HepG2 (cell line): ENCODE results near the gene ATM. TPM values are rescaled to one million over a fixed set of nuclear protein-coding genes. Genes with fewer than 3 reads are reported as not detected.

ENCODE experiments used
- ATAC-seq: fragments of 200-7000 bp; cut with Tn5 transposase; 3 replicates; pipeline ENCODE4 v1.9.1; 2020; ENCODE audit warnings: mild to moderate bottlenecking, moderate library complexity
- BruUV-seq: library from RNA; stranded (reverse); fragments of 400-500 nt; replicated peaks from 2 replicates; lab custom pipeline; 2021; lab: Mats Ljungman, UMichigan
- CTCF ChIA-PET: fragments of 300-600 bp; formaldehyde crosslinking; extraction: SDS; loops from one replicate; lab custom pipeline; 2021; ENCODE audit warnings: low total read pairs, inconsistent platforms, low intra/inter-chr PET ratio; lab: Yijun Ruan, JAX
- POLR2A ChIA-PET: fragments of 350-600 bp; sonication (Branson Sonifier 250); formaldehyde crosslinking; loops from one replicate; lab custom pipeline; 2020; ENCODE audit warnings: antibody characterized with exemption, inconsistent platforms; lab: Yijun Ruan, JAX
- DNase-seq: peaks from one replicate; pipeline ENCODE4 v3.0.0-alpha.2; 2015; ENCODE audit warnings: low spot score
- FAIRE-seq: peaks from 3 replicates; lab custom pipeline; 2011; peaks lifted over from hg19 to GRCh38; lab: Jason Lieb, UNC
- H2AFZ ChIP-seq: one replicate; pipeline ENCODE4 v1.6.1; 2011; ENCODE audit warnings: low read length, inconsistent platforms
- H3K27ac ChIP-seq: fragments of 300-600 bp; 3 replicates; pipeline ENCODE4 v1.8.0; 2011; ENCODE audit warnings: mixed run types, mild to moderate bottlenecking, mixed read lengths, low read length, inconsistent platforms; ENCODE audit not compliant: insufficient read depth; ENCODE audit errors: extremely low read length
- H3K27me3 ChIP-seq, 2 experiments: fragments of 200-600 bp in 1 of 2; 2 replicates in 1 of 2; 3 replicates in 1 of 2; pipeline versions ENCODE4 v1.6.0 to v1.8.0; 2011; ENCODE audit warnings: low read length in 2 of 2, mild to moderate bottlenecking in 2 of 2, moderate library complexity in 2 of 2, inconsistent platforms in 1 of 2; ENCODE audit not compliant: insufficient read depth in 2 of 2, control insufficient read depth in 1 of 2
- H3K36me3 ChIP-seq, 2 experiments: fragments of 200-600 bp in 1 of 2; replicated peaks in 1 of 2; 2 replicates in 1 of 2; 3 replicates in 1 of 2; pipeline versions ENCODE4 v1.5.1 to v1.8.0; 2011; ENCODE audit warnings: low read length in 2 of 2, inconsistent platforms in 1 of 2; ENCODE audit not compliant: insufficient read depth in 2 of 2, control insufficient read depth in 1 of 2
- H3K4me1 ChIP-seq: 2 replicates; pipeline ENCODE4 v1.5.1; 2012; ENCODE audit warnings: low read length, inconsistent platforms; ENCODE audit not compliant: insufficient read depth
- H3K4me2 ChIP-seq: 2 replicates; pipeline ENCODE4 v1.6.0; 2011; ENCODE audit warnings: low read depth, low read length, inconsistent platforms
- H3K4me3 ChIP-seq, 3 experiments: fragments of 200-600 bp in 1 of 3; sonication (generic), shearing (Covaris generic) in 1 of 3; replicated peaks in 1 of 3; 2 replicates each; pipeline ENCODE4 v1.5.1; 2011 to 2016; ENCODE audit warnings: low read length in 3 of 3, inconsistent platforms in 2 of 3, low read depth in 2 of 3, mild to moderate bottlenecking in 2 of 3, control low read depth in 1 of 3, mixed read lengths in 1 of 3; ENCODE audit not compliant: insufficient read depth in 1 of 3
- H3K79me2 ChIP-seq: one replicate; pipeline ENCODE4 v1.6.1; 2011; ENCODE audit warnings: low read length, inconsistent platforms; ENCODE audit not compliant: insufficient read depth
- H3K9ac ChIP-seq: 2 replicates; pipeline ENCODE4 v1.6.0; 2011; ENCODE audit warnings: mild to moderate bottlenecking, low read depth, low read length, inconsistent platforms; ENCODE audit not compliant: insufficient read depth
- H3K9me3 ChIP-seq: 2 replicates; pipeline ENCODE4 v1.5.1; 2012; ENCODE audit warnings: mild to moderate bottlenecking, low read length
- H4K20me1 ChIP-seq: 2 replicates; pipeline ENCODE4 v1.6.0; 2011; ENCODE audit warnings: inconsistent platforms, mild to moderate bottlenecking, low read length, moderate library complexity; ENCODE audit not compliant: insufficient read depth
- GABPA ChIP-seq, 2 experiments: IDR thresholded peaks; 2 replicates each; pipeline ENCODE4 v1.6.1; 2011 to 2016; ENCODE audit warnings: low read depth in 2 of 2, low read length in 1 of 2, missing biosample characterization in 1 of 2, missing genetic modification characterization in 1 of 2
- JUND ChIP-seq: sonication (generic); formaldehyde crosslinking; IDR thresholded peaks from 2 replicates; pipeline ENCODE4 v1.8.0; 2022; ENCODE audit warnings: mild to moderate bottlenecking, missing genetic modification reagents
- KAT2B ChIP-seq: fragments of 150-350 bp; IDR thresholded peaks from 2 replicates; pipeline ENCODE4 v1.6.1; 2014; ENCODE audit warnings: low read depth, low read length, borderline replicate concordance
- LBX2 ChIP-seq: sonication (generic); formaldehyde crosslinking; IDR thresholded peaks from 2 replicates; pipeline ENCODE4 v1.5.0; 2020; ENCODE audit warnings: missing genetic modification reagents, mild to moderate bottlenecking, borderline replicate concordance
- PAF1 ChIP-seq: IDR thresholded peaks from 2 replicates; pipeline ENCODE4 v1.6.1; 2016; ENCODE audit warnings: missing genetic modification reagents, missing compliant biosample characterization
- RELA ChIP-seq: sonication (generic); formaldehyde crosslinking; IDR thresholded peaks from 2 replicates; pipeline ENCODE4 v1.4.0; 2020; ENCODE audit warnings: missing genetic modification reagents
- SAP130 ChIP-seq: IDR thresholded peaks from 2 replicates; pipeline ENCODE4 v1.6.1; 2016; ENCODE audit warnings: low read depth
- SP140L ChIP-seq: sonication (generic); formaldehyde crosslinking; IDR thresholded peaks from 2 replicates; pipeline ENCODE4 v1.4.0; 2020; ENCODE audit warnings: missing genetic modification reagents, borderline replicate concordance
- ZFX ChIP-seq: sonication (generic); formaldehyde crosslinking; IDR thresholded peaks from 2 replicates; pipeline ENCODE4 v1.4.0; 2020; ENCODE audit warnings: mild to moderate bottlenecking, low read depth, missing genetic modification reagents, moderate library complexity
- ZNF180 ChIP-seq: sonication (generic); formaldehyde crosslinking; IDR thresholded peaks from 2 replicates; pipeline ENCODE4 v1.4.0; 2020; ENCODE audit warnings: low read depth, missing genetic modification reagents, borderline replicate concordance
- ZNF496 ChIP-seq: sonication (generic); formaldehyde crosslinking; IDR thresholded peaks from 2 replicates; pipeline ENCODE4 v1.8.1; 2023; ENCODE audit warnings: mild to moderate bottlenecking, moderate library complexity, missing genetic modification reagents; ENCODE audit not compliant: insufficient replicate concordance
- ZNF589 ChIP-seq: sonication (generic); formaldehyde crosslinking; conservative IDR thresholded peaks from 2 replicates; pipeline ENCODE4 v1.8.0; 2022; ENCODE audit warnings: mild to moderate bottlenecking, moderate library complexity, missing genetic modification reagents
- ZNF724P ChIP-seq: sonication (generic); formaldehyde crosslinking; IDR thresholded peaks from 2 replicates; pipeline ENCODE4 v1.8.0; 2022; ENCODE audit warnings: missing genetic modification reagents, borderline replicate concordance
- ZSCAN22 ChIP-seq: sonication (generic); formaldehyde crosslinking; IDR thresholded peaks from 2 replicates; pipeline ENCODE4 v1.4.0; 2020; ENCODE audit warnings: mild to moderate bottlenecking, missing genetic modification reagents
- WGBS: methylation state at CpG from one replicate; pipeline ENCODE4 v1.1.6; 2017; ENCODE audit warnings: low lambda C conversion rate; 5-methylcytosine and 5-hydroxymethylcytosine counted together
- in situ Hi-C: cut with HindIII; loops from 2 replicates; pipeline ENCODE4 v1.10.0; 2017; ENCODE audit warnings: low pct_unique_long_range_greater_than_20kb; ENCODE audit not compliant: extremely low pct_ligation_motif_present
- intact Hi-C: fragments of 100-400 bp; cut with micrococcal nuclease; formaldehyde crosslinking; loops from one replicate; pipeline ENCODE4 v1.10.0; 2022; ENCODE audit not compliant: unreplicated experiment
- polyA plus RNA-seq, 8 experiments: library from polyadenylated mRNA; depleted of rRNA in 3 of 8; stranded (reverse) in 7 of 8; unstranded in 1 of 8; fragments of >200 nt; fragmentation: Illumina TruSeq in 4 of 8; extraction: Trizol in 4 of 8; gene quantifications; 2 replicates each; pipeline versions ENCODE4 v1.2.1 to v1.2.3, GENCODE V29; 2011 to 2016; ENCODE audit warnings: low read depth in 4 of 8, missing spikeins in 1 of 8, mixed read lengths in 1 of 8; ENCODE audit not compliant: insufficient read depth in 1 of 8
- total RNA-seq, 5 experiments: library from RNA; depleted of rRNA; stranded (reverse); fragments of >200 nt; fragmentation: Illumina TruSeq; extraction: Trizol; gene quantifications; 2 replicates each; pipeline ENCODE4 v1.2.3, GENCODE V29; 2016; ENCODE audit warnings: low read depth in 1 of 5

ATM gene
- total and polyA plus RNA-seq, 2 of the 13 experiments (the other 11 are each of a cell fraction or from before 2014, with no cell fraction given): 40.0 to 71.6 TPM

DNA sequence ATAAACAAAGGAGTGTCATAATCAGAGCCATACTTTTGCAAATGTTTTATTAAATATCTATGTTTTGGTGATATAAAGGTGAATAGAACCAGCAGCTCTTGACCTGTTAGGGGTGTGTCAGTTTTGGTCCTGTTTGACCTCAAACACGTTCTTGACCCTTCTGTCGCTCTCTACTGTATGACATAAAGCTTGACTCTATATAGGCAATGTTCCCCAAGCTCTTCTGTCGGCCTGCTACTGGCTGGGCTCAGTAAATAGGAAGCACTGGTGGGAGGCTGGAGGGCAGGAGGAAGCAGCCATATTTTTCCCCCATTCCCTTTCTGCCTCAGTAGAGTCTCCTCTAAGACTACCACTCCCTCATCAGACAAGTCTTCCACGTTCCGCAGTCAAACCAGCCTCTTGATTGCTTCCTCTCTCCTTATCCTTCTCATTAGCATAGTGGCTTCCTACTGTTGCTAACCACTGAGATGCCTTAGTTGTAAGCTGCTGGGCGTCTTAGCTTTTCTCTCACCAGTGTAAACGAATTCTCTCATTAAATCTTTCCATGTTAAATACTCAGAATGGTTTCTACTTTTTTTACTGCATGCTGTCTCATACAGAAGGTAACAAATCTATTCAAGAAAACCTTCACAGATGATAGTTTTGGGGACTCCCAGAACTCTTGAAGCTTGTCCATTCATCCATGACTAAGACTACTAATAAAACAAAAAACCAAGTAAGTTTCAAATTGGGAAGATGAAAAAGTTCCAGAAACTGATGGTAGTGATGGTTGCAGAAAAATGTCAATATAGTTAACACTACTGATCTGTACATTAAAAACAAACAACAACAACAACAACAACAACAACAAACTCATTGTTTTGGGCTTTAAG lies 3.7 kb upstream of the ATM start:
- WGBS: 93% methylated on average over 7 of the region's 7 CpGs
- H4K20me1 ChIP-seq: no peaks in the 10 kb centered on the region
- peaks cover 0 to 2% of the 10 kb centered on the region in 2 experiments; a peak in 1 of 5 replicates for H3K27me3 ChIP-seq
- FAIRE-seq (no peak), ATAC-seq (no peak), DNase-seq (no peak)
- no peaks in the 10 kb centered on the region for H3K9me3 ChIP-seq
- intact Hi-C loops: no loop called here
- H3K9ac ChIP-seq: no peak overlapping the region
- no peak overlapping the region for H3K4me3 ChIP-seq
- no peak overlapping the region for H2AFZ ChIP-seq
- H3K4me2 ChIP-seq: 0 out of 2 replicates have a peak overlapping the region, but pooled peaks have one; percentile 51
- H3K36me3 ChIP-seq: no peaks in the 10 kb centered on the region; a peak in 2 of 5 replicates
- CTCF ChIA-PET: no interaction called here
- POLR2A ChIA-PET: no interaction called here
- in situ Hi-C loops: no loop called here
- H3K79me2 ChIP-seq: peaks cover 81% of the 10 kb centered on the region
- no peak overlapping the region for H3K27ac ChIP-seq
- no TSS peak for BruUV-seq
- H3K4me1 ChIP-seq: peaks cover 28% of the 10 kb centered on the region
- TF ChIP-seq SP140L (CRISPR knock-in tag) (no peak), JUND (CRISPR knock-in tag) (no peak), LBX2 (no peak), ZNF724P (CRISPR knock-in tag) (no peak), ZNF589 (CRISPR knock-in tag) (no peak), ZNF180 (CRISPR knock-in tag) (no peak), ZFX (CRISPR knock-in tag) (no peak), KAT2B (no peak), PAF1 (no peak), RELA (CRISPR knock-in tag) (no peak), SAP130 (CRISPR knock-in tag) (no peak), ZSCAN22 (no peak), GABPA (IDR thresholded peaks at IDR 0.05; ENCODE audit: low read depth, low read length) (no peak), GABPA (CRISPR knock-in tag; IDR thresholded peaks at IDR 0.05; ENCODE audit: low read depth) (no peak), ZNF496 (CRISPR knock-in tag) (no peak)
